GM23338 (cell line): ENCODE results near the gene THADA. TPM values are rescaled to one million over a fixed set of nuclear protein-coding genes. Genes with fewer than 3 reads are reported as not detected.
A peak's percentile ranks its signal among the peaks of the same experiment; 100 is the strongest.

ENCODE experiments used
- ATAC-seq: fragments of 200-7000 bp; cut with Tn5 transposase; 3 replicates; pipeline ENCODE4 v1.9.1; 2020
- DNase-seq: peaks from one replicate; pipeline ENCODE4 v3.0.0-alpha.2; 2015; ENCODE audit warnings: low spot score
- H2AFZ ChIP-seq: fragments of 200-600 bp; sonication (generic); 2 replicates; pipeline ENCODE4 v1.8.0; 2016; ENCODE audit warnings: antibody characterized with exemption, mild to moderate bottlenecking, moderate library complexity
- H3F3A ChIP-seq: fragments of 200-600 bp; sonication (generic); replicated peaks from 2 replicates; pipeline ENCODE4 v1.8.0; 2017; ENCODE audit warnings: antibody characterized with exemption, mixed run types, low read depth
- H3K27ac ChIP-seq: fragments of 200-600 bp; sonication (generic); 2 replicates; pipeline ENCODE4 v1.6.1; 2016; ENCODE audit warnings: low read depth
- H3K27me3 ChIP-seq: fragments of 200-600 bp; sonication (generic); 2 replicates; pipeline ENCODE4 v1.8.0; 2016; ENCODE audit warnings: mild to moderate bottlenecking, mixed run types, moderate library complexity; ENCODE audit not compliant: insufficient read depth
- H3K36me3 ChIP-seq: fragments of 200-600 bp; sonication (generic); 2 replicates; pipeline ENCODE4 v1.8.0; 2016; ENCODE audit warnings: mild to moderate bottlenecking; ENCODE audit not compliant: insufficient read depth
- H3K4me1 ChIP-seq: fragments of 200-600 bp; sonication (generic); 2 replicates; pipeline ENCODE4 v1.8.0; 2016; ENCODE audit warnings: mild to moderate bottlenecking, moderate library complexity; ENCODE audit not compliant: insufficient read depth
- H3K4me2 ChIP-seq: fragments of 200-600 bp; sonication (generic); 2 replicates; pipeline ENCODE4 v1.7.1; 2017; ENCODE audit warnings: mixed run types
- H3K4me3 ChIP-seq: fragments of 200-600 bp; sonication (generic); 2 replicates; pipeline ENCODE4 v1.6.1; 2016; ENCODE audit warnings: mixed run types
- H3K79me2 ChIP-seq: fragments of 200-600 bp; sonication (generic); replicated peaks from 2 replicates; pipeline ENCODE4 v1.8.0; 2017; ENCODE audit warnings: mild to moderate bottlenecking; ENCODE audit not compliant: insufficient read depth
- H3K9me2 ChIP-seq: fragments of 200-600 bp; sonication (generic); 2 replicates; pipeline ENCODE4 v1.8.0; 2017; ENCODE audit not compliant: insufficient read depth
- H4K20me1 ChIP-seq: fragments of 200-600 bp; sonication (generic); replicated peaks from 2 replicates; pipeline ENCODE4 v1.8.0; 2017; ENCODE audit warnings: mild to moderate bottlenecking; ENCODE audit not compliant: insufficient read depth
- H3K27ac Mint-ChIP-seq: 2 replicates; pipeline ENCODE4 v1.8.0; 2020; ENCODE audit warnings: inconsistent platforms, mild to moderate bottlenecking, moderate library complexity, mixed read lengths
- H3K27me3 Mint-ChIP-seq: 3 replicates; pipeline ENCODE4 v1.8.0; 2022; ENCODE audit warnings: low read depth, mild to moderate bottlenecking, moderate library complexity, mixed read lengths, inconsistent platforms; ENCODE audit not compliant: insufficient read depth, poor library complexity
- H3K36me3 Mint-ChIP-seq: 3 replicates; pipeline ENCODE4 v1.8.0; 2021; ENCODE audit warnings: low read depth, mild to moderate bottlenecking, inconsistent platforms, moderate library complexity, mixed read lengths
- H3K4me1 Mint-ChIP-seq: 3 replicates; pipeline ENCODE4 v1.8.0; 2020; ENCODE audit warnings: mild to moderate bottlenecking, inconsistent platforms, mixed read lengths
- H3K4me3 Mint-ChIP-seq: 3 replicates; pipeline ENCODE4 v1.8.0; 2021; ENCODE audit warnings: moderate library complexity, mild to moderate bottlenecking, inconsistent platforms, mixed read lengths
- H3K9me3 Mint-ChIP-seq: 3 replicates; pipeline ENCODE4 v1.8.0; 2020; ENCODE audit warnings: moderate library complexity, mild to moderate bottlenecking, inconsistent platforms, mixed read lengths
- CREB1 ChIP-seq: fragments of 250-450 bp; sonication (Bioruptor Pico); IDR thresholded peaks from 2 replicates; pipeline ENCODE4 v1.5.0; 2020; ENCODE audit warnings: low read depth, mild to moderate bottlenecking, moderate library complexity
- ETS1 ChIP-seq: IDR thresholded peaks from 2 replicates; pipeline ENCODE4 v1.6.1; 2016; ENCODE audit warnings: antibody characterized with exemption
- EZH2 ChIP-seq: fragments of 200-600 bp; sonication (generic); IDR thresholded peaks from one replicate; pipeline ENCODE4 v1.8.0; 2017; ENCODE audit warnings: antibody characterized with exemption, mild to moderate bottlenecking, low read depth; ENCODE audit not compliant: unreplicated experiment
- EZH2phosphoT487 ChIP-seq: fragments of 200-600 bp; sonication (generic); IDR thresholded peaks from one replicate; pipeline ENCODE4 v1.8.1; 2018; ENCODE audit warnings: antibody characterized with exemption; ENCODE audit not compliant: unreplicated experiment
- JUNB ChIP-seq: IDR thresholded peaks from one replicate; pipeline ENCODE4 v1.6.1; 2016; ENCODE audit warnings: antibody characterized with exemption; ENCODE audit not compliant: unreplicated experiment
- NANOG ChIP-seq: IDR thresholded peaks from 2 replicates; pipeline ENCODE4 v1.6.1; 2016; ENCODE audit warnings: antibody characterized with exemption, borderline replicate concordance
- POLR2AphosphoS5 ChIP-seq: IDR thresholded peaks from 2 replicates; pipeline ENCODE4 v1.6.1; 2016; ENCODE audit warnings: antibody characterized with exemption, low read depth
- REST ChIP-seq: IDR thresholded peaks from one replicate; pipeline ENCODE4 v1.6.1; 2018; ENCODE audit warnings: antibody characterized with exemption; ENCODE audit not compliant: unreplicated experiment
- STAT1 ChIP-seq: IDR thresholded peaks from one replicate; pipeline ENCODE4 v1.6.1; 2016; ENCODE audit warnings: antibody characterized with exemption; ENCODE audit not compliant: unreplicated experiment
- ZNF114 ChIP-seq: fragments of 250-450 bp; sonication (Bioruptor Pico); IDR thresholded peaks from 2 replicates; pipeline ENCODE4 v1.5.0; 2020; ENCODE audit warnings: mild to moderate bottlenecking, moderate library complexity
- ZNF331 ChIP-seq: fragments of 250-450 bp; sonication (Bioruptor Pico); IDR thresholded peaks from 2 replicates; pipeline ENCODE4 v1.5.0; 2020; ENCODE audit warnings: low read depth, mild to moderate bottlenecking, moderate library complexity
- ZNF462 ChIP-seq: fragments of 250-450 bp; sonication (Bioruptor Pico); IDR thresholded peaks from 2 replicates; pipeline ENCODE4 v1.5.0; 2020; ENCODE audit warnings: mild to moderate bottlenecking, moderate library complexity
- polyA plus RNA-seq: library from polyadenylated mRNA; unstranded; fragments of >200 nt; fragmentation: Nextera tagmentation; extraction: Ambion mirVana; gene quantifications from 2 replicates; pipeline ENCODE4 v1.2.1, GENCODE V29; 2016
- total RNA-seq: library from RNA; depleted of rRNA; stranded (reverse); fragments of >200 nt; shearing (Covaris generic); gene quantifications from 2 replicates; pipeline ENCODE4 v1.2.3, GENCODE V29; 2014
- TF ChIP-seq, protein P1 (sequence below), 2 experiments: fragments of 200-600 bp in 1 of 2; sonication (generic) in 1 of 2; conservative IDR thresholded peaks; 2 replicates each; pipeline versions ENCODE4 v1.5.1 to v1.6.1; 2016 to 2017; ENCODE audit warnings: antibody characterized with exemption in 2 of 2, low read depth in 2 of 2, mild to moderate bottlenecking in 2 of 2, moderate library complexity in 1 of 2

The THADA gene
- total and polyA plus RNA-seq, 2 experiments from 2014 or later: 17.0 to 30.7 TPM

DNA sequence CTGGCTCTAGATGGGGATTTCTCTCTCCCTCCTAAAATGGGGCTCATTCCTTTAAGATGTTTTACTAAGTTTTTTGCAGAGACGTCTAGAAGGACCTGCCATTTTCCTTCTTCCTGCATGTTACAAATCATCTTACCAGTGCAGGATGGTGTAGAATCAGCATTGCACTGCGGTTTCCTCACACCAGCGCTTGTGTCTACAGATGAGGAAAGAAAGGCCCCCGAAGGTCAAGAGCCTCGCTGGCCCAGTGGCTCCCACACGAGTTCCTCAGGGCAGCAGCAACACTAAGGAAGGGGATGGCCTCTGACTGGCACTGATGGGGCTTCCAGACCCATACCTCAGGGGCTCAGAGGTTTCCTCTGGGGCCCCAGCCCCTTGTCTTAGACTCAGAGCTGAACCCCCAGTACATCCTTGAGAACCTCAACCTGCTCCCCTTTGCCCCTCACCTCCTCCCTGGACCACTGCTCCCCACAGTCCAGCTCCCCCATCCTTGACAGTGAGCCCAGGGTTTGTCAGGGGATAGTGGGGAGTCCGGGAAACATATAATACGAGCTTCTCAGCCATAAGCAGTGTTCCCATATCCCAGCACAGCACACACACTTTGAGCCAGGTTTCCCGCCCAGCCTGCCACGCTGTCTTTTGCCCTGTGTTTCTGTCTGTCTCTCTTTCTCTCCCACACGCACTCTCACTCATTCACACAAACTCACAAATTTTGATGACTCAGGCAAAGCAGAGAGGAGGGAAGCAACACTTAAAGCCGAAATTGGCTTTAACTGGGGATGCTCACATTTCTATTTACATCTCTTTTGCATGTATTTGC lies 398.9 kb downstream of the THADA start:
- no peak overlapping the region for H3K4me3 Mint-ChIP-seq
- no peaks in the 10 kb centered on the region for H3K36me3 ChIP-seq
- no peak overlapping the region for H3K4me2 ChIP-seq
- no peaks in the 10 kb centered on the region for H3K79me2 ChIP-seq
- H3K27me3 Mint-ChIP-seq: peaks cover 22% of the 10 kb centered on the region
- peaks cover 16% of the 10 kb centered on the region for H3K4me1 Mint-ChIP-seq
- H3F3A ChIP-seq: no peaks in the 10 kb centered on the region
- H3K36me3 Mint-ChIP-seq: no peaks in the 10 kb centered on the region; the same call in 2 of the 3 replicates
- no peak overlapping the region for H3K4me3 ChIP-seq
- DNase-seq (no peak), ATAC-seq (no peak)
- H3K9me3 Mint-ChIP-seq: no peaks in the 10 kb centered on the region
- 0 out of 2 replicates have a peak, but pooled peaks cover under 1% of the 10 kb centered on the region for H3K4me1 ChIP-seq
- H3K9me2 ChIP-seq: no peaks in the 10 kb centered on the region
- peak overlapping the region; percentile 23 for H3K27ac Mint-ChIP-seq
- H3K27me3 ChIP-seq: no peaks in the 10 kb centered on the region
- TF ChIP-seq JUNB (no peak), ZNF114 (CRISPR knock-in tag) (no peak), ZNF331 (no peak), CREB1 (CRISPR knock-in tag) (no peak), ZNF462 (CRISPR knock-in tag) (no peak), ETS1 (no peak), EZH2phosphoT487 (no peak), NANOG (no peak), EZH2 (no peak), POLR2AphosphoS5 (no peak), REST (no peak), STAT1 (no peak)
- TF ChIP-seq, protein P1, sequence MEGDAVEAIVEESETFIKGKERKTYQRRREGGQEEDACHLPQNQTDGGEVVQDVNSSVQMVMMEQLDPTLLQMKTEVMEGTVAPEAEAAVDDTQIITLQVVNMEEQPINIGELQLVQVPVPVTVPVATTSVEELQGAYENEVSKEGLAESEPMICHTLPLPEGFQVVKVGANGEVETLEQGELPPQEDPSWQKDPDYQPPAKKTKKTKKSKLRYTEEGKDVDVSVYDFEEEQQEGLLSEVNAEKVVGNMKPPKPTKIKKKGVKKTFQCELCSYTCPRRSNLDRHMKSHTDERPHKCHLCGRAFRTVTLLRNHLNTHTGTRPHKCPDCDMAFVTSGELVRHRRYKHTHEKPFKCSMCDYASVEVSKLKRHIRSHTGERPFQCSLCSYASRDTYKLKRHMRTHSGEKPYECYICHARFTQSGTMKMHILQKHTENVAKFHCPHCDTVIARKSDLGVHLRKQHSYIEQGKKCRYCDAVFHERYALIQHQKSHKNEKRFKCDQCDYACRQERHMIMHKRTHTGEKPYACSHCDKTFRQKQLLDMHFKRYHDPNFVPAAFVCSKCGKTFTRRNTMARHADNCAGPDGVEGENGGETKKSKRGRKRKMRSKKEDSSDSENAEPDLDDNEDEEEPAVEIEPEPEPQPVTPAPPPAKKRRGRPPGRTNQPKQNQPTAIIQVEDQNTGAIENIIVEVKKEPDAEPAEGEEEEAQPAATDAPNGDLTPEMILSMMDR (conservative IDR thresholded peaks at IDR 0.05; ENCODE audit: low read depth in 2 of 2): no peak
- H3K27ac ChIP-seq: no peak overlapping the region
- no peak overlapping the region for H2AFZ ChIP-seq
- H4K20me1 ChIP-seq: no peaks in the 10 kb centered on the region
